GM21619 (cell line): Measurements from ENCODE around the gene CMTM3.
"Not testable (repeated sequence)": the region's sequence is repeated elsewhere in the genome, so short reads cannot be mapped to it uniquely, and the experiment has no call there.

Source experiments
- ATAC-seq: cut with Tn5 transposase; IDR thresholded peaks from one replicate; pipeline ENCODE4 v1.9.1; 2021; ENCODE audit not compliant: unreplicated experiment

Gene CMTM3

GRCh38 chr16:66660422-66661209 lies 56.1 kb downstream of the CMTM3 start:
- ATAC-seq, result no peak

DNA sequence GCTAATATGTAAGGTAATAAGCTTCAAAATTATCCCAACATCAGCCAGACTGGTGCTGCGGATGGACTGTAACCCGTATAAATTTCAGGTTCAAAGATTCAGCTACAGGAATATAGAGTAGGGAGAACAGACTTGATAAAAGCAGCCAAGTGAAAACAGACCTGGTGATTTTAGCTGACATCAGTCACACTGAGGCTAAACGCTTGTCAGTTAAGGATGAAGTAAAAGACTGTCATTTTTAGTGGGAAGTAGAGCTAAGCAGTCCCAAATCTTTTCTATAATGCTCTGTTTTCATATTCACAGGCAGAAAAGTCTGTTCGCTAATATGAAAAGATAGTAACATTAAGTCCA lies 56.7 kb downstream of the CMTM3 start:
- no peak for ATAC-seq

DNA sequence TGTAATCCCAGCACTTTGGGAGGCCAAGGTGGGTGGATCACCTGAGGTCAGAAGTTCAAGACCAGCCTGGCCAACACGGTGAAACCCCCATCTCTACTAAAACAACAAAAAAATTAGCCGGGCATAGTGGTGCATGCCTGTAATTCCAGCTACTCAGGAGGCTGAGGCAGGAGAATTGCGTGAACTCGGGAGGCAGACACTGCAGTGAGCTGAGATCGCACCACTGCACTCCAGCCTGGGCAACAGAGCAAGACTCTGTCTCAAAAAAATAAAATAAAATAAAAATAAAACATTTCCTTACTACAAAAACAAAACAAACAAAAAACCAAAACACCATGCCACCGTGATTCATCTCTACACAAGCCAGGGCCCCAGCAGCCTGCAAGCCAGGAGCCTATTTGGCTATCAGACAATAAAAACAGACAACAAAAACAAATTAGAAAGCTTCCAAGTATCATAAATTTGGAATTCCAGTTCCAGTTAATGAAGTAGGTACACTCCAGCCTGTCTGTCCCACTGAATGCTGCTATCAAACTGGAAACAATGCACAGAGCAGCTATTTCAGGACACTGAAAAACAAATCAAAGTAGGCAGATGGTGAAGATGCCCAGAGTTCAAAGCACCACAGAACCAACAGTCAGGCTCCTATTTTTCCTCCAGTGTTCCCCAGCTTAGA lies 57.3 kb downstream of the CMTM3 start:
- ATAC-seq, result not testable (repeated sequence)

DNA sequence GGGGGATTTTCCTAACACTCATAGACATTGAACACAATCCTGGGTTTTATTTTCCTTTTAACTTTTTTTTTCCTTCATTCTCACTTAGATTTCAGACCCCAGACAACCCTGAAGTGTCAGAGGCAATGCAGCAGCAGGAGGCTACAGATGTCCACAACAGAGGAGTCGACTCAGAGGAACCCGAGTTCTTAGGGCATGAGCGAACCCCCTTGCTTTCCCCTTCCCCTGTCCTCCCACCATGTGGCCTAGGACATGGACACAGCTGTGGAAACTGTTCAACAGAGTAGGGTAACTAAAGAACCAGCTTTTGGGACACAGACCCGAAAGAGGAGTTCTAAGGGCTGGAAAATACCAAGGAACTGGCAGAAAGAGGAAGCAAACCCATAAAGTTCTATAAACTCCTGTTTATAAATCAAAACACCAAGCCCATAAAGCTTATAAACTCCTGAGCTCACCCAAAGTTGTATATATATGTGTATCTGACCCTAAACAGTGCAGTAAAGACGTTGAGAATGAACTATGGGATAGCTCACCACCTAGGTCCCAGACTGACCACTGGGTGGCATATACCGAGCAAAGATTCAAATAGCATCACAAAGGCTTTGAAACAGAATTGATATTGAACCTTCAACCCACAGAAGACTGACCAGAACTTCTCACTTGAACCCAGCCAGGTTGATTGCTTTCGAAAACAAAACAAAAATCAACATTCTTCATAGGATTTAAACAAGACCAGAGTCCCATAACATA lies 58.1 kb downstream of the CMTM3 start:
- no peak for ATAC-seq
